ENCODE results near the gene LILRA2.
"Not testable (repeated sequence)": the region's sequence is repeated elsewhere in the genome, so short reads cannot be mapped to it uniquely, and the experiment has no call there.

The LILRA2 gene

DNA sequence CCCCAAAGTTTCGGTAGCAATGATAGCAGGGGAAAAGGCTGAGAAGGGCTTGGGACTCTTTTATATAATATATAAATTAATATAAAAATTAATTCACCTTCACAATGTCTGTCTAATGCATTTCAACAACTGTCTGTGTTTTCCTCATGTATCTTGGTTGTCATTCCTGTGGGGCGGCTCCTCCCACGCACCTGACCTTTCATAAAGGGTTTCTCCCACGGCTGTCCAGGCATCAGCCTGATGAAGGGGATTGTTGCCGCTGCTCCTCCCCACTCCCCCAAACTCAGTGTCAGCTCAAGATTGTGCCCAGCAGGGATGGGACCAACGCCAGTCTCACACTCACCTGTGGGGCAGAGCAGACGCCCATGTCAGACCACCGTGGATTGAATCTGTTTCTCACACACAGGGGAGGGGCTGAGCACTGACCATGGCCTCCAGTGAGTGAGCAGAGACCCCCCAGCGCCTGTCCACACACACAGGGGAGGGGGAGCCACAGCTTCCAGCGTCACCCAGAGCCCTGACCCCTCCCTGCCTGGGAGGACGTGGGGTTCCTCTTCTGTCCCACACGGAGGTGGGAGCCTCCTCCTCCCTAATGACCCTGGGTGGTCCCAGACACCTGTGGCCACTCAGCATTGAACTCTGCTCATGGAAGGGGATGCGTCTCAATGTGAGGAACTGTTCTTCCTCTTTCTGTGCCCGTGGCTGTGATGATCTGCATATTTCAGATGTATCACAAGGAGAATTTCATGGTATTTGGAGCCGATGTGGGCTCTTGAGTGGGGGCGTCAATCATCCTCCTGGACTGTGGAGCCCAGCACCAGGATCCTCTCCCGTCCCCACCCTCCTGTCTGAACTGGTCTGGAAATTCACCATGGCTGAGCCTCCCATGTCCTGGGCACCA lies 1.6 kb upstream of the LILRA2 start:
- not testable (repeated sequence) for DNase-seq (ENCODE audit: low read depth)

DNA sequence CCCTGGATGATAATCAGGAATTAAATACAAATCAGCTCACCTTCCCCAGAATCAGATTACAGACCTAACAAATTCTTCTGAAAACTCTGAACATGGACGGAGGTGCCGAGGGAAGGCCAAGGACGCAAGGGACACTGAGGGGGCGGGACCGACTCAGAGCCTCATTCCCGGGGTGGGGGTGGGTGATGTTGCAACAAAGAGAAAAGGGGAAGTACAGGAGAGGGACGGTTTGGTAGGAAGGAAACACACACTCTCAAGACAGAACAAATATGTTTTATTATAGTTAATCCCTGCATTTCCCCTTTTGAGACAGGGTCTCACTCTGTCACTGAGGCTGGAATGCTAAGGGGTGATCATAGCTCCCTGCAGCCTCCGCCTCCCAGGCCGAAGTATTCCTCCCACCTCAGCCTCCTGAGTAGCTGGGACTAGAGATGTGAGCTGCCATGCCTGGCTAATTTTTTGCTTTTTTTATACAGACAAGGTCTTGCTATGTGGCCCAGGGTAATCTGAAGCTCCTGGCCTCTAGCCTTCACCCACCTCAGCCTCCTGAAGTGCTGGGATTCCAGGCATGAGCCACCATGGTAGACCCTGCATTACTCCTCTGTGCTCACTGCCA lies 786 bp upstream of the LILRA2 start:
- DNase-seq (ENCODE audit: low read depth), result no peak

DNA sequence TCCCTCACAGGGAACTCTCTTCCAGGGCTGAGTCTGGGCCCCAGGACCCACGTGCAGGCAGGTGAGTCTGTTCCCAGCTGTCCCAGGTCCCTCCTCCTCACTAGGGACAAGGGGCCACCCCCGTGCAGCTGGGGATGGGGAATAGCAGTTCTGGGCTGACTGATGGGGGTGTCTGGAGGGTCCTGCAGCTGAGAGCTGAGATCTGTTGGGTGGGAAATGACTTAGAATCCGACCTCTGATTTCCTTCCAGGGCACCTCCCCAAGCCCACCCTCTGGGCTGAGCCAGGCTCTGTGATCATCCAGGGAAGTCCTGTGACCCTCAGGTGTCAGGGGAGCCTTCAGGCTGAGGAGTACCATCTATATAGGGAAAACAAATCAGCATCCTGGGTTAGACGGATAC lies 461 bp downstream of the LILRA2 start:
- no peak for DNase-seq (ENCODE audit: low read depth)

DNA sequence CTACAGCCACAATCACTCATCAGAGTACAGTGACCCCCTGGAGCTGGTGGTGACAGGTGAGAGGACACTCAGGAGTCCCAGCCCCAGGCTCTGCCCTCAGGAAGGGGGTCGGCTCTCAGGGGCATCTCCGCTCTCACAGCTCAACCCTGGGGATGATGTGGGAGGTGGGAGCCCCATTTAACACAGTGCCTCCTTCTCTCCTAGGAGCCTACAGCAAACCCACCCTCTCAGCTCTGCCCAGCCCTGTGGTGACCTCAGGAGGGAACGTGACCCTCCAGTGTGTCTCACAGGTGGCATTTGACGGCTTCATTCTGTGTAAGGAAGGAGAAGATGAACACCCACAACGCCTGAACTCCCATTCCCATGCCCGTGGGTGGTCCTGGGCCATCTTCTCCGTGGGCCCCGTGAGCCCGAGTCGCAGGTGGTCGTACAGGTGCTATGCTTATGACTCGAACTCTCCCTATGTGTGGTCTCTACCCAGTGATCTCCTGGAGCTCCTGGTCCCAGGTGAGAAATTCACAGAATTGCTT lies 1.0 kb downstream of the LILRA2 start:
- no peak for DNase-seq (ENCODE audit: low read depth)

DNA sequence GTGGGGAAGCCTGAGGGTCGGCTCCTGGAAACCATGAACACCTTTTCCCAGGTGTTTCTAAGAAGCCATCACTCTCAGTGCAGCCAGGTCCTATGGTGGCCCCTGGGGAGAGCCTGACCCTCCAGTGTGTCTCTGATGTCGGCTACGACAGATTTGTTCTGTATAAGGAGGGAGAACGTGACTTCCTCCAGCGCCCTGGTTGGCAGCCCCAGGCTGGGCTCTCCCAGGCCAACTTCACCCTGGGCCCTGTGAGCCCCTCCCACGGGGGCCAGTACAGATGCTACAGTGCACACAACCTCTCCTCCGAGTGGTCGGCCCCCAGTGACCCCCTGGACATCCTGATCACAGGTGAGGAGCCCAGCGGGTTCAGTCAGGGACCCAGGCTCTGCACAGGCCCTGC lies 1.6 kb downstream of the LILRA2 start:
- not testable (repeated sequence) for DNase-seq (ENCODE audit: low read depth)

DNA sequence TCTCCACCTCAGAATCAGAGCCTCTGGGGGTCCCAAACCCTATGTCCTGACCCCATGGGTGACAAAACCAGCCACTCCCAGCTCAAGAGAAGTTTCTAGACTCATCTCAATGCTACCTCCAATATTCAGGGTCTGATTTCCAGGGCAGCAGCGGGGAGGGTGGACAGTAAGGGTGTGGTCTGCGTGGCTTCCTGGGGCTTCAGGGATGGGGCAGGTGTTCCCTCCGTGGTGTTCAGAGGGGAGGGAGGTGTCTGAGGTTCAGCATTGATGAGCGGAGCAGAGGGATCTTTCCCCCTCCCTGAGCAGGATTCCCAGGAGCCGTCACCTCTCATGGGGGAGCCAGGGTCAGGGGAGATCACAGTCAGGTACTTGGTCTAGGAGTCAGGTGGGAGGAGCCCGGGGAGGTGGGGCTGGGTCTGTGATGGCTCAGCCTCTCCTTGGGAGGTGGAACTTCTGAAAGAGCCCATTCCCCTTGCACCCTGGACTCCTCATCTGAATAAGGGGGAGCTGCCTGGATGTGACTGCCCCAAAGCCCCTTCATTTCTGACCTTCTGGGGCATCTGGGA lies 2.9 kb downstream of the LILRA2 start:
- no peak for DNase-seq (ENCODE audit: low read depth)

DNA sequence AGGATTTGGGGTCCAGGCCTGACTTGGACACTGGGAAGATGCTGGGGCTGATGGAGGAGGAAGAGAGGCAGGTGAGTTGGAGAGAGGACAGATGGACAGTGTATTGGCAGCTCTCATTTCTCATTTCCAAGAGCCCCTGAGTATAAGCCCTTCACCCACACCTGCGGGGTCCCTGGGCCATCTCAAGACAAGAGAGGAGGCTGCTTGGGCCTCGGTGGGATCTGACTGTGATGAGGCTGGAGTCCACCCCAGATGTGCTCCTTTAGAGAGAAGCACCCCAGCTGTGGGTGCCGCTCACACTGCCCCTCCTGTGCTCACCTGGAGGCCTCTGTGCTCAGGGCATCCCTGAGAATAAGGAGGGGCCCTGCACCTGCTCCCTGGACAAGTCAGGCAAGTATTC lies 3.7 kb downstream of the LILRA2 start:
- no peak for DNase-seq (ENCODE audit: low read depth)

DNA sequence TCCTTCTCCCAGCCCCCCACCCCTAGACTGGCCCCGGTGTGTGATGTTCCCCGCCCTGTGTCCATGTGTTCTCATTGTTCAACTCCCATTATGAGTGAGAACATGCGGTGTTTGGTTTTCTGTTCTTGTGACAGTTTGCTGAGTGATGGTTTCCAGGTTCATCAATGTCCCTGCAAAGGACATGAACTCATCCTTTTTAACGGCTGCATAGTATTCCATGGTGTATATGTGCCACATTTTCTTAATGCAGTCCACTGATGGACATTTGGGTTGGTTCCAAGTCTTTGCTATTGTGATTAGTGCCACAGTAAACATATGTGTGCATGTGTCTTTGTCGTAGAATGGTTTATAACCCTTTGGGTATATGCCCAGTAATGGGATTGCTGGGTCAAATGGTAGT lies 4.7 kb downstream of the LILRA2 start:
- DNase-seq (ENCODE audit: low read depth), result not testable (repeated sequence)

DNA sequence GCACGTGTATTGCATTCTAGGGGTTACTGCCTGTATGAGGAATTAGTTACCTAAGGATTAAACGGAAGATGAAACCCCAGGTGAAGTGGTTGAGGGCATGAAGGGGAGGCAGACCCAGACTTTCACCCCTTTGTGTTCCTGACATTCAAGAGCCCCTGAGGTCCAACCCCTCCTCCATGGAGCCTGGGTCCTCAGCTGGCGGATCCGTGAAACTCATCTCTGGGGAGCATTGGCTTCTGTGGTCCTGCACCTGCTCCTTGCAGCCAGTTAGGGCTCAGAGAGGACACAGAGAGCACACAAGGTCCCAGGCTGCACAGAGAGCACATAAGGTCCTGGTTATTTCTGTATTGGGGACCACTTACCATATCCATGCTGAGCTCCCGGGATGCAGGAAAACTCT lies 12.8 kb downstream of the LILRA2 start:
- DNase-seq (ENCODE audit: low read depth), result no peak

DNA sequence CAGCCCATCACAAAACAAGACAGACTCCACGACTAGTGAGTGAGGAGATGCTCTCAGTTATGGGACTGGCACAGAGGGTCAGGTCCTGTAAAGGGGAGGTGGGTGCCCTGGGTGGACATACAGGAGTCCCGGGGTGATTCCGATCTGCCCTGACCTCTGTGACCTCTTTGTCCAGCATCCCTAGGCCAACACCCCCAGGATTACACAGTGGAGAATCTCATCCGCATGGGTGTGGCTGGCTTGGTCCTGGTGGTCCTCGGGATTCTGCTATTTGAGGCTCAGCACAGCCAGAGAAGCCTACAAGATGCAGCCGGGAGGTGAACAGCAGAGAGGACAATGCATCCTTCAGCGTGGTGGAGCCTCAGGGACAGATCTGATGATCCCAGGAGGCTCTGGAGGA lies 13.4 kb downstream of the LILRA2 start:
- DNase-seq (ENCODE audit: low read depth), result no peak

DNA sequence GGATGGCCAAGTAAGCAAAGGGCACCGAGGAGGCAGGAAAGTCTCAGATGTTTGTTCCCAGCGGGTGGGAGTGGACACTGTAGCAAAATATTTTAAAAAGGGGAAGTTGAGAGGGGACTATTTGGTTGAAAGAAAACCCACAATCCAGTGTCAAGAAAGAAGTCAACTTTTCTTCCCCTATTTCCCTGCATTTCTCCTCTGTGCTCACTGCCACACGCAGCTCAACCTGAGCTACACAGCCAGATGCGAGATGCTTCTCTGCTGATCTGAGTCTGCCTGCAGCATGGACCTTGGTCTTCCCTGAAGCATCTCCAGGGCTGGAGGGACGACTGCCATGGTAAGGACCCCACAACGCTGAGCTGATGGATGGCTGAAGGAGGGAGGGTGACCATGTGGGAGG lies 19.9 kb downstream of the LILRA2 start, which contains the start of gene LILRA1:
Gene LILRA1, plus strand, starts transcription at position 188 of the 400 bp plus-strand sequence. CDS start 613 bp downstream, outside the sequence.
- DNase-seq (ENCODE audit: low read depth), result not testable (repeated sequence)

DNA sequence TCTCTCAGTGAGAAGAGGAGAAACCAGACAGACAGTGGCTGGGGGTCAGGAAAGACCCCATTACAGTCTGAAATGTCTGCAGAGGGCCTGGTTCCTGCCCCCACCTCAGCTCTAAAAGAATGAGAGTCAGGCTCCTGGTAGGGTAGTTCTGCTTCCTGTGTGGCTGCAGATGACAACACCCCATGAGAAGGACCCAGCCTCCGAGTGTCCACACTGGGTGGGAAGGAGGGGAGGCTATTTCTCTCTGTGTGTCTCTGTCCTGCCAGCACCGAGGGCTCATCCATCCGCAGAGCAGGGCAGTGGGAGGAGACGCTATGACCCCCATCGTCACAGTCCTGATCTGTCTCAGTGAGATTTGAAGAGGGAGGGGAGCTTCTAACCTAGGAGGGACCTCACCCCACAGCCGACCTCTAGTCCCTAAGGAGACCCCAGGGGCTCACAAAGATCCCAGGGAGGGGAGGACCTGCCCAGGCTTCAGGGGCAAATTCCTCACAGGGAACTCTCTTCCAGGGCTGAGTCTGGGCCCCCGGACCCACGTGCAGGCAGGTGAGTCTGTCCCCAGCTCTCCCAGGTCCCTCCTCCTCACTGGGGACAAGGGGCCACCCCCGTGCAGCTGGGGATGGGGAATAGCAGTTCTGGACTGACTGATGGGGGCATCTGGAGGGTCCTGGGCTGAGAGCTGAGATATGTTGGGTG lies 20.5 kb downstream of the LILRA2 start:
- DNase-seq (ENCODE audit: low read depth), result not testable (repeated sequence)

DNA sequence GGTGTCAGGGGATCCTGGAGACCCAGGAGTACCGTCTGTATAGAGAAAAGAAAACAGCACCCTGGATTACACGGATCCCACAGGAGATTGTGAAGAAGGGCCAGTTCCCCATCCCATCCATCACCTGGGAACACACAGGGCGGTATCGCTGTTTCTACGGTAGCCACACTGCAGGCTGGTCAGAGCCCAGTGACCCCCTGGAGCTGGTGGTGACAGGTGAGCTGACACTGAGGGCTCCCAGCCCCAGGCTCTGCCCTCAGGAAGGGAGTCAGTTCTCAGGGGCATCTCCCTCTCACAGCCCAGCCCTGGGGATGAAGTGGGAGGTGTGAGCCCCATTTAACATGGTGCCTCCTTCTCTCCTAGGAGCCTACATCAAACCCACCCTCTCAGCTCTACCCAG lies 21.1 kb downstream of the LILRA2 start:
- DNase-seq (ENCODE audit: low read depth), result no peak

DNA sequence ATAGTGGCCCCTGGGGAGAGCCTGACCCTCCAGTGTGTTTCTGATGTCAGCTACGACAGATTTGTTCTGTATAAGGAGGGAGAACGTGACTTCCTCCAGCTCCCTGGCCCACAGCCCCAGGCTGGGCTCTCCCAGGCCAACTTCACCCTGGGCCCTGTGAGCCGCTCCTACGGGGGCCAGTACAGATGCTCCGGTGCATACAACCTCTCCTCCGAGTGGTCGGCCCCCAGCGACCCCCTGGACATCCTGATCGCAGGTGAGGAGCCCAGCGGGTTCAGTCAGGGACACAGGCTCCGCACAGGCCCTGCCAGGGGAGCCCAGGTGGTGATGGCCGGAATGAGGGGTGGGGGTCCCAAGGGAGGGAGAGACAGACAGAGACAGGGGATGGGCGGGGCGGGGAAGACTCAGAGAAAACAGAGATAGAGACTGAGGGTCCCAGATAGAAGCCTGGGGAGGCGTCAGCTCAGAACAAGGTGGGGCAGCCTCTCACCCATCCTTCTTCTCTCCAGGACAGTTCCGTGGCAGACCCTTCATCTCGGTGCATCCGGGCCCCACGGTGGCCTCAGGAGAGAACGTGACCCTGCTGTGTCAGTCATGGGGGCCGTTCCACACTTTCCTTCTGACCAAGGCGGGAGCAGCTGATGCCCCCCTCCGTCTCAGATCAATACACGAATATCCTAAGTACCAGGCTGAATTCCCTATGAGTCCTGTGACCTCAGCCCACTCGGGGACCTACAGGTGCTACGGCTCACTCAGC lies 22.3 kb downstream of the LILRA2 start:
- not testable (repeated sequence) for DNase-seq (ENCODE audit: low read depth)

DNA sequence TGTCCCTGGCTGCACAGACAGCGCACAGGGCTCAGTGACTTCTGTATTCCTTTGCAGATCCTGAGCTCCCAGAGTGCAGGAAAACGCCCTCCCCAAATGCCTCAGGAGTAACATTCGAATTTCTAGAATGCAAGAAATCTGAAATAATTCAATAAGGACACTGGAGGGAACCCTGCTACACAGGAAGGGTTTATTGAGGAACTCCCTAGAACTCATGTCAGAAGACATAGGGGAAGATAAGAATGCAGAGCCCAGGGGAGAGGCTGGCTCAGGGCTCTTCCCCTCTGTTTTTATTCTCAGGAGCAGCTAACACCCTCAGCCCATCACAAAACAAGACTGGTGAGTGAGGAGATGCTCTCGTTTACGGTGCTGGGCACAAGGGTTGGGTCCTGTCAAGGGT lies 26.6 kb downstream of the LILRA2 start:
- no peak for DNase-seq (ENCODE audit: low read depth)

DNA sequence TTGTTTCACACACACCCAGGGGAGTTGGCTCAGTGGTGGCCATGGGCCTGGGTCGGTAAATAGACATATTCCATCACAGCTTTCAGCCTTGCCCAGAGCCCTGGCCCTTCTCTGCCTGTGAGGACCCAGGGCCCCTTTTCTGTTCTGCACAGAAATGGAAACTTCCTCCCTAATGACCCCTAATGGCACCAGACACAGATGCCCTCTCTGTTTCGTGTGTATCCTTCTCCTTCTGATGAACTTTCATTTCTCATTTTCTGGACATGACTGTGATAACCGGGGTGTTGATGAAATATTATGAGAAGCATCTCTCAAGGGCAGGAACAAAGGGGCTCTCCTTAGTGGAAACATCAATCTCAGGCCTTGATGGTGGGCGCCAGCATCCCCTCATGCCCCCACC lies 32.6 kb downstream of the LILRA2 start:
- no peak for DNase-seq (ENCODE audit: low read depth)

DNA sequence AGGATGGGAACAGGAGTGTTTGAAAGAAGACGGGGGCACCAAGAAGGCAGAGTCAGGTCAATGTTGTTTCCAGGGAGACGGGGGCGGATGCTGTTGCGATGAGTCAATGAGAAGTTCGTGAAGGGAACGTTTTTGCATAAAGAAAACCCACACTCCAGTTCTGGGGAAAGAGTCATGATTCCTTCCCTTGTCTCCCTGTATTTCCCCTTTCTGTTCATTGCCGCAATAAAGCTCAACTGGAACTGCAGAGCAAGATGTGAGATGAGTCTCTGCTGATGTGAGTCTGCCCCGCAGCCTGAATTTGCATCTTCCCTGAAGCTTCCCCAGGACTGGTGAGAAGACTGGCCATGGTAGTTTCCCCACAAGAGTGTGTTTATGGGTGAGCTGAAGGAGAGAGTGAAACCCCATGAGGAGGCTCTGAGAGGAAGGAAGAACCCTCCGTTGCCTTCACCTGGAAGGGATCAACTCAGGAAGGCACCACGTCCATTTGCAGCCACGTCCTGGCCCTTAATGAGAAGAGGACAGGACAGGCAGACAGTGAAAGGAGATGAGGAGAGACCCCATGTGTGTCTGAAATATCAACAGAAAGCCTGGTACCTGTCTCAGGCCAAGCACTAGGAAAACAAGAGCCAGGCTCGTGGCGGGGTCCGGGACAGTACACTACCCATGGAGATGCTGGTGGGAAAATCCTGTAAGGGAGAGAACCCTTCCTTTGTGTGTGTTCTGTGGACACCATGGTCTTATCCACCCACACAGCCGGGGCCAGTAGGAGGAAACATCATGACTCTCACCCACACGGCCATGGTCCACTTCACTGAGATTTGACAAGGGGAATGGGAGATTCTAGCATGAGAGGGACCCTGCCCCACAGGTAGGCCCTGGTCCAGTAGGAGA lies 33.5 kb downstream of the LILRA2 start:
- no peak for DNase-seq (ENCODE audit: low read depth)

DNA sequence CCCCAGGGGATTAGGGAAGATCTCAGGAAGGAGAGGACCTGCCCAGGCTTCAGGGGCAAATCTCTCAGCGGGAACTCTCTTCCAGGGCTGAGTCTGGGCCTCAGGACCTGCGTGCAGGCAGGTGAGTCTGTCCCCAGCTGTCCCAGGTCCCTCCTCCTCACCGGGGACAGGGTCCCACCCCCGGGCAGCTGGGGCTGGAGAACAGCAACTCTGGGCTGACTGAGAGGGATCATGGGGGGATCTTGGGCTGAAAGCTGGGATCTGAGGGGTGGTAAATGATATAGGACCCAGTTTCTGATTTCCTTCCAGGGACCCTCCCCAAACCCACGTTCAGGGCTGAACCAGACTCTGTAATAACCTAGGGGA lies 34.2 kb downstream of the LILRA2 start:
- no peak for DNase-seq (ENCODE audit: low read depth)

DNA sequence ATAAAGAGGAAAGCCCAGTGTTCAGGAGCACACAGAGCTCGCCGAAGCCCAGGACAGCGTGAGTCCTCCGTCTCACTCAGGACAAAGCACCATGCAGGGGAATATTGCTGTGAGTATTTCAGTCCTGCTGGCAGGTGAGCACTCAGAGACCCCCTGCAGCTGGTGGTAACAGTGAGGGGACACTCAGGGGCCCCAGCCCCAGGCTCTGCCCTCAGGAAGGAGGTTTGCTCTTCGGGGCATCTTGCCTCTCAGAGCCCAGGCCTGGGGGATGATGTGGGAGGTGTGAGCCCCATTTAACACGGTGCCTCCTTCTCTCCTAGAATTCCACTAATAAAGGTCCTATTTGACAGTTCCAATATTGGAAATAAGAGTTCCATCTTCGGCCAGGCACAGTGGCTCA lies 34.6 kb downstream of the LILRA2 start:
- no peak for DNase-seq (ENCODE audit: low read depth)

DNA sequence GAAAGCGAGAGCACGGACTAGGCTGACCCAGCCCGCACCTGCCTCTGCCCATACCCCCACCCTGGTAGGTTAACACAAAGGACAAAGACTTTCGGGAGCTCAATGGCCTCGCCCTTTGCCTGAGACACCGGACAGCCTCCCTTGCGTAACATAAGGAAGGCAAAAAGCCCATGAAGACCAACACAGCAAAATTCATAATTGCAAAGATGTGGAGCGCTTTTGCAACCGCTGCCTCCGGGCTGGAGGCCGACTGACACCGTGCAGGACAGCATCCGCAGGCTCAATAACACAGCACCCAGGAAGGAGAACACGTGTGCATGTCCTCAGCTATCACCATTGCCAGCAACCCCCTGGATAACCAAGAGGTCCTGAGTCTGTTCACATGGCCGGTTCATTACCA lies 35.2 kb downstream of the LILRA2 start:
- DNase-seq (ENCODE audit: low read depth), result no peak
